Activated naive CD4-positive, alpha-beta T cell (primary cell): Measurements from ENCODE around the gene TBXAS1.

Source experiments
- DNase-seq, 4 experiments: peaks; one replicate each; lab custom pipeline; 2025; lab: John Stamatoyannopoulos, UW

TBXAS1 gene

DNA sequence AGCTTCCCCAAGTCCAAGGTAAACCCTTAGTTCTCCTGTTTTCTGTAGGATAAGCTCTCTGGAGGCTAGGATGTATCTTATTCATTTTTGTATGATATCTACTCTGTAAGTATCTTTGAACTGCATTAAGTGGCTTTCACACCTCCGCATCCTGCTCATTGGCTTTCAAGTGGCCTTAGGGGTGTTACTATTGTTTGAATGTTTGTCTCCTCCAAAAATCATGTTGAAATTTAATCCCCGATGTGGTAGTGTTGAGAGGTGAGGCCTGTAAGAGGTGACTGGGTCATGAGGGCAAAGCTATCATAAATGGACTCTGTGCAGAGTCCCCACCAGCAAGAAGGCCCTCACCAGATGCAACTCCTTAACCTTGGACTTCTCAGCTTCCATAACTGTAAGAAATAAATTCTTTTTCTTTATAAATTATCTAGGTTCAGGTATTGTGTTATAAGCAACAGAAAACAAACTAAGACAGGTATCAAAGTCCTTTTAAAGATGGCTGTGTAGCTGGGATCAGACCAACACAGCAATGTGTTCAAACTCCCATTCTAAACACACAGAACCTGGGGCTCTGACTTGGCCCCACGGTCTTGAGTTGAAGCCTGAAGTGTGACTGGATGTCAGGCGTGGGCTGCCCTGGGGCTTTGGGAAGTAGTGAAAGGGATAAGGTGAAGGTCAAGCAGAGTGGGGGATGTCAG, 25.9 kb downstream of the TBXAS1 start:
- no peak for DNase-seq

DNA sequence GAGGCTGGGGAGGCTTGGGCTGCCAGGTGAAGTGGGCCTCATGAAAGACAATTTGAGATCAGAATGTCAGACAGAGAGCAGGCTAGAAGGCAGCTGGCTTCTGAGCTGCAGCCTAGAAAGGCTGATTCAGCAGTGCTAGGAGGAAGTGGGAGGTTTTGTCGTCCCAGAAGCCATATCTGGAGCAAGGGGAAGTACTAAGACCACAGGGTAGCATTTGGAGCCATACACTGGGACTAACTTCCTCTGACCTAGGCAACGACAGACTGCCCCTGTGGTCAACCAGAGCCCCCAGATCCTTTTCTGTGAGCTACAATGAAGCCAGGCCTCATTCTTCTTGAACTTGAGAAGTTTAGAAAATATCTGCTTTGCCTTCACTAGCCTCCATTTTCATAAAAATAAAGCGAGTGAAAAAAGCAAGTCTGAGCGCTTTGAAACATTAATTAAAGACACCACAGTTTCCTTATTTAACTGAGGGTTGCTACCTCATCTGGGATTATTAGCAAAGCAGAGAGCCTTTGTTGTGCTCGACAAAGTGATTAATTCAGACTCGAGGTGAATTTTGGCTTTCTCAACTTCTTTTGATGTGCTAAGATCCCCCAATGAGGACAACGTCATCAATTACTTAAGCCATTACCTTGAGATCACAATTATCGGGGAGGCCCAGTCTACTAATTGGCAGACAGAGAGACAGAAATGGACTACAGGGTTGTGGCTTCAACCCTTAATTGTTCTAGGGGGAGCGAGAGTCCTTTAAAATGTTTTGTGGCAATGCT, 26.6 kb downstream of the TBXAS1 start:
- no peak for DNase-seq

DNA sequence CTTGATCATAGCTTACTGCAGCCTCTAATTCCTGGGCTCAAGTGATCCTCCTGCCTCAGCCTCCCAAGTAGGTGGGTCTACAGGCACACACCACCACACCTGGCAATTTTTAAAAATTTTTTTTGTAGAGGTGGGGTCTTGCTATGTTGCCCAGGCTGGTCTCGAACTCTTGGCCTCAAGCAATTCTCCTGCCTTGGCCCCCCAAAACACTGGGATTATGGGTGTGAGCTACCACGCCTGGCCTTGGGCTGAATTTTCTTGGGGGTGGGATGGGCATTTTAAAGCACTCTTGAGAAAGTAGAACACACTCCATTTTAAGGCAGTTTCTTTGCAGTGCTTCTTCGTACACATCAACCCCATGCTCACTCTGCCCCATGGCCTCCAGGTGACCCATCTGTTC, 28.7 kb downstream of the TBXAS1 start:
- no peak for DNase-seq

DNA sequence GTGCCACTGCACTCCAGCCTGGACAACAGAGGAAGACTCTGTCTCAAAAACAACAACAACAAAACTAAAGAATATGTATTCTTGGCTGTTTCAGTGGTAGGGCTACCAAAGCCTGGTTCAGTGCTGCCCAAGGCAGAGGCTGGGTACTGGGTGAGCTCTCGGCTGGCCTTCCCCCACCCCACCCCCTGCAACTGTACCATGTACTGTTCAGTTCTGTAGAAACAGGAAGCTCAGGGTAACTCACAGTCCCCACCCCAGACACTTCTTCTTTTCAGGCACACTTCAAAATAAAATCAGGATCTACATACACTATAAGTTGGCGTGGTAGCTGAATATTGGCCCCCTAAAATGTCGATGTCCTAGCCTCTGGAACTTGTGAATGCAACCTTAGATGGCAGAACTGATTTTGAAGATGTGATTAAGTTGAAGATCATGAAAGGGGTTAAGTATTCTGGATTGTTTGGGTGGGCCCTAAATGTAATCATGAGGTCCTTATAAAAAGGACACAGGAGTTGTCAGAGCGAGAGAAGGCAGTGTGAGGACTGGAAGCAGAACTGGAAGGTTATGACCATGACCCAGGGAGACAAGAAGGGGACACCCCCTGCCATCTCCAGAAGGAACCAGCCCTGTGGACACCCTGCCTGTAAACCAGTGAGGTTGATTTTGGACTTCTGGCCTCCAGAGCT, 31.2 kb downstream of the TBXAS1 start:
- DNase-seq: no peak

DNA sequence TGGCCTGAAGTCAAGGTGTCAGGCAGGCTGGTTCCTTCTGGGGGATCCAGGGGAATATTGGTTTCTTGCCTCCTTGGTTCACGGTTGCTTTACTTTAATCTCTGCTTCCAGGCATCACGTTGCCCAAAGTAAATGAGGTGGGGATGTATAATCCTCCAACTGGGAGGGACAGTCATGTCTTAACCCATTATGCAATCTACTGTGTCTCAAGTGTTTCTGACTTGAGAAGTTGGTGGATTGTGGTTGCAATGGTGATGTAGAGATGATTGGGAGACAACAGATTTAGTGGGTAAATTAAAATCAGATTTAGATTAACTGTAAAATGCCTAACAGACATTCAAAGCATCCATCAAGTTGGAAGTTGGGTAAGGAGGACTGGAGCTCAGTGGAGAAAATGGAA, 32.7 kb downstream of the TBXAS1 start:
- no peak for DNase-seq

DNA sequence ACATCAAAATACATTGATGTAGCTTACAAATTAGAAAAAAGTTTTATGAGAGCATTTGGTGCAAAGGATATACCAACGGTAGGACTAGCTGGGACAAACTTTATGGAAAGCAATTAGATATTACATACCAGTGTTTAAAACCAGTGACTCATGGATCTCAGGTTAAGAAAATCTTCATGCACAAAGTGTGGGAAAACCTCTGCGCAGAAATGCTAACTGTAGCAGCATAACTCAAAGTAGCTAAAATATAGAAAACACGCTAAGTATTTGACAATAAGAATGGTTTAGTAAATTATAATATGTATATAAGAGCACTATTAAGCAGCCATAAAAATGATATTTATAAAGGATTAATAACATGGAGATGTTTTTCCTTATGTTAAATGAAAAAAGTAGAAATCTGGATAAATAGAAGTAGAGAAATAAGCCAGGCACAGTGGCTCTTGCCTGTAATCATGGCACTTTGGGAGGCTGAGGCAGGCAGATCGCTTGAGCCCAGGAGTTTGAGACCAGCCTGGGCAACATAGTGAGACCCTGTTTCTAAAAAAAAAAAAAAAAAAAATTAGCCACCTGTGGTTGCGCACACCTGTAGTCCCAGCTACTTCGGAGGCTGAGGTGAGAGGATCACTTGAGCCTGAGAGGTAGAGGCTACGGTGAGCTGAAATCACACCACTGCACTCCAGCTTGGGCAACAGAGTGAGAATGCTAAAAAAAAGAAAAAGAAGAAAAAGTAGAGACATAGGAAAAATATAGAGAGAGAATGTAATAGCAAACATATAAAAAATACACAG, 37.2 kb downstream of the TBXAS1 start:
- DNase-seq: no peak

DNA sequence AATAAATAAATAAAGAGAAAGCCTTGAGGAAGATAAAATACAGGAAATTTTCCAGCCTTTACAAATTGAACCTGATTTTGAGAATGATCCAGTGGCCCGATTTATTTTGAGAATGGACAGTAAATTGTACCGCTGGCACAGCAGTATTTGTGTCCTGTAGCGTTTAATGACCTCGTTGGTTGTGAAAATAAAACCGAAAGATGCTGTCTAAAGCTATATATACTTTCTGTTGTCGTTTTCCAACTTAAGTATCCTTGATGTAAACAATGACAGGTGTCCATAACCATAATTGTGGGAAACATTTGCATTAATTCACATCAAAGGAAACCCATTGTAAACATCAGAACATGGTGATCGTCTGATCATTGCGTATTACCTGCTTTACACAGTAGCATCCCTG, 38.8 kb downstream of the TBXAS1 start:
- DNase-seq: no peak

DNA sequence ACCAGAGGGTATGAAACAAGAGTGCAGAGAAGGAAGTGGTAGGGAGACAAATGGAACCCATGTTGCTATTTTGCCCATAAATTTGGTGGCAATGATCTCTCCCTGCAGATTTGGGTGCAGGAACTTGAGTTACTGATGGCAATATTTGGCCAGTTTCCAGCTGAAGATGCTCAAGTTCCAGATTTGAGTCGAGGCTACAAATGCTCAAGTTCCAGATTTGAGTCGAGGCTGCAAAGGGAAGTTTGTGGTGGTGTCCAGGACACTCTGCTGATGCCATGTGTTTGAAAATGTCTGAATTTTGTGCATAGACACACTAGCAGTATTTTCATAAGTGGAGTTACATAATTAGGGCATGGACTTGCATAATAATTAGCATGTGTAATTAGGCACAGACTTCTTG, 40.8 kb downstream of the TBXAS1 start:
- DNase-seq: no peak

DNA sequence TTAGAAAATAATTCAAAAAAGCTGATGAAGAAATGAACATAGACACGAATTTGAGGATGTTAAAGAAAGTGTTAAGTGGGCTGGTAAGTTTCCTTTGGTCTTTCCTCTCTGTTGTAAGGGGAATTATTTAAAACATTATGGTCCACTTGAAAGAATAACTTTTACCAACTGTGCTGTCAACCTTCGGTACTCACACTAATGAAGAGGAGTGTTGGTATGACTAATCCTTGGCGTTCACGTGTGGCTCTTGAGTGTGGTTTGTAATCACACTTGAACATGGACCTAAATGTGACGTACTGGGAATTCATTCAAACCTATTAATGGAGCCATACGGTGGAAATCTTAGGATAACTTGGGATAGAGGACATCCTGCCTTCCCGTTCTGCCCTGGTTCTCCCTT, 41.3 kb downstream of the TBXAS1 start:
- DNase-seq: no peak

DNA sequence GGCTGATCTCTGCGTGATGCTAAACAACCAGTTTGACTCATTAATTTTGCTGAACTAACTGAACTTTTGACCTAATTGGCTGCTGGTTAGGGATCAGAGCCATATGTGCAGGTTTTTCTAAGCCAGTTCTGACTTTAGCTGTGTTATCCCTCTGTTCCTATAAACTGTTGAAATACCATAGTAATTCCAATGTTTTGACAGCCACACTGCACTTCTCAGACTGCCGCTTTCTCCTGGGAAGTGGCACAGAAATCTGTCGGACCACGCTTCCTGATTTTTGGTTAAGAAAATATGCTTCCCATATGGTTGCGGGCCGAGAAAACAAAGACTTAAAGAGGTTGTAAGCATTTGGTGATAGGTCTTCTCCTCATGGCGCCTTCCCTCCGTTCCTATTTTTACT, 42.3 kb downstream of the TBXAS1 start:
- DNase-seq: no peak

DNA sequence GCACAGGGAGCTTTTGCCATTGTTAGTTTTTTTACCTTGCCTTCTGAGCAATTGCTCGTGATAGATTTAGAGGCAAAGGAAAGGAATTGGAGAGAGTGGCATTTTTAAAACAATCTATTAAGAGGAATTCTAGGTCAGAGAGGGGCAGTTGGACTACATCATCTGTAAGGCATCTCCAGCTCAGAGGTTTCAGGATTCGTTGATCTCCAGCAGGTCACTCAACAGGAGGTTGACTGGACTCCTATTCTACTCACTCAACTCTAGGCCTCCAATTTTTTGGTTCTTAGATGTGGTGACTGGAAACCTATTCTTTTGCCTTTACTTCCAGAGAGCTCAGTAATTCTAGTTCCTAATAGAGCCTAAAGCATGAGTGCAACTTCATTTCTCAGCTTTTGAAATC, 42.8 kb downstream of the TBXAS1 start:
- no peak for DNase-seq

DNA sequence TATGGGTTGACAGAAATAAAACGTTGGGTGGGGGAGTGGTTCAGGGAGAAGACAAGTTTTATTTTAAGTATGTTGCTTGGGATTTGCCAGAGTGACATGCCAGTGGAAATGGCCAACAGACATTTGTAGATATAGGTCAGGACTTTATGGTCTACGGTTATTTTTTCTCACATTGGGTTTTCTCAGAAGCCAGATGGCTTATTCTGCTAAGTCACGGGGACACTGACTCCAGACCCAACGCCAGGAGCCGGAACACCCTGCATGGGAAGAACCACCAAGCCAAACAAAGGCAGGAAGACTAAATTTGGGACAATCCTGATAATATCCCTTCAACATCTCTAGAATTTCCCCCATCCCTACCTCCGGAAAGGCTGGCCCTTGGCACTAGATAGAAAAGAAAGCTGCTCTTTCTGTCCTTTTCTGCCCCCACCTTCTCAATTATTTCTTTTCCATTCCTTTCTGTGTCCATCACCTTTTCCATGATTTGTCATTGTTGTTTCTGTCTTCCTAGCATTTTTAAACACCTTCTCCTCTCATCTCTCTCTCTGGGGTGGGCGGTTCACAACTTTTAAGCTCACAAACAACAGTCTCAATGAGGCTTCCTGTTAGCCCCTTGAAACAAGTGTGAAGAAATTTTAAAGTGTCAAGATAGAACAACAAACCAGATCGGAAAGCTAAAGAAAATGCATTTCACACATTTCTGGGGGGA, 44.7 kb downstream of the TBXAS1 start:
- DNase-seq: no peak

DNA sequence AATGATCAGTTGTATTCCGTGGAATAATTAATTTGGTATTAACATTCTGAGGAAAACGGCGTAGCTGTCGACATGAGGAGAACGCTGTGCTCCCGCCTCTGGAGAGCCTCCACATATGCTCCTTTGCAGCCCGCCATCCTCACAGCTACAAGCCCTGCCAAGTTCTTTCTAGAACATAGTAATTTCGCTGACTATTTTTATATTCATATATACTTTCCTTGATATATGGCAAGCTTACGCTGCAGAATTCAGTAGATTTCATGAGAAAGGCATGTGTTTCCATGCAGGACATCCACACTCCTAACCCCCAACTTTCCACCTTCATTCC, 45.2 kb downstream of the TBXAS1 start:
- no peak for DNase-seq

DNA sequence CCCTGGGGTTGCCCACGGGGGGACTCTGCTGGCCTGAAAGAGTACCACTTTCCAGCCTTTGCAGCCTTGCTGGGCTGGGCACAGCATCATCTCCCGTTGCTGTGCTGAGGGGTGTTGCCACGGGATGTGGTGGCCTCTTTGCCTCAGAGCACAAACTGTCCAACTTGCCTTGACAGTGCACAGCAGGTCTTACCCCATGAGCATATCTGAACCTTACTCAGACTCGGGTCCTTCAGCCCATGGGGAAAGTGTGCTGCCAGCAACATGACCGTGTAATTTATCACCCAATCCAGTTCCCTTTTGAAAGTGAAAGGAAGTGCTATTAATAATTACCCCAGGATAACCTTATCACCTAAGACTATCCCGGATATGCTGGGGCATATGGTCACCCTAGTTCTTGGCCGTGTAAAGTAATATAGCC, 46.8 kb downstream of the TBXAS1 start:
- no peak for DNase-seq

DNA sequence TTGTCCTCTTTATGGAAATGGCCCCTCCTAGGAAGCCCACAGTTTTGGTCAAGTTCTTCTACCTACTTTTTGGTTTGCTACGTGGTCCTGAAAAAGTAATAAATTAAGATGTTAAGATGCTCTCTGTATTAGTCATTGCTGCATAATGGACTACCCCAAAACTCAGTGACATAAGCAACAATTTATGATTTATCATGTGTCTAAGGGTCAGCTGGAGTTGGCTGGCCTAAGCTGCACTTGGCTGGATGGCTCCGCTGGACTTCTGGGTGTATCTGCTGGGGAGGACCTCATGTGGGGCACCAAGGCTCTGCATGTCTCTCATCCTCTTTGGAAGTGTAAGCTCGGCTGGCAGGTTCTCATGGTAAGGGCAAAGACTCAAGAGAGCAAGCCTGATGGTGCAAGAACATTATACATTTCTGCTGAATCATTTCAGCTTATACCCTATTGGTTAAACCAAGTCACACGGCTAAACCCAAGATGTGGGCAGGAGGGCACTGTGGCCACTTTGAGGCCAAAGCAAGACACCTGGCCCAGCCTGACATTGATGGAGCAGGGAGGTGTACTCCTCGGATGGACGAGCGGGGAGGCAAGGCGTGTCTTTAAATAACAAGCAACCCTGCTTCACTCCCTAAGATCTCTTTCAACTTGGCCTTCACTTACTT, 47.7 kb downstream of the TBXAS1 start:
- no peak for DNase-seq

DNA sequence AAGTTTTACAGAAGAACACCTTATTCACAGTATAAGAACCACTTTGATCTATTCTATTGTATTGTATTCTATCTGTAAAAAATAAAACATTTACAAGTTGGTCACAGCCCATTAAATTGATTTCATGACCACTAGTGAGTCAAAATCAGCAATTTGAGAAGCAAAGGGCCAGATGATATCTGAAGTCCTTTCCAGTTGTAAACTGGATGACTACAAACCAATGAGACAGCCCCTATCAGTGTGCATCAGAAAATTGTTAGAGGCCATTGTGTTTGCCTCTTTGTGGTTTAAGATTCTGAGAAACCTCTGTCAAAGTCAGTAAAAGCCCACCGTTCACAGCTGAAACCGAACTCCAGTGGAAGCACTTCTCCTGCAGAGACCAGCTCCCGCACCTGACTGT, 54.8 kb downstream of the TBXAS1 start:
- DNase-seq: no peak

DNA sequence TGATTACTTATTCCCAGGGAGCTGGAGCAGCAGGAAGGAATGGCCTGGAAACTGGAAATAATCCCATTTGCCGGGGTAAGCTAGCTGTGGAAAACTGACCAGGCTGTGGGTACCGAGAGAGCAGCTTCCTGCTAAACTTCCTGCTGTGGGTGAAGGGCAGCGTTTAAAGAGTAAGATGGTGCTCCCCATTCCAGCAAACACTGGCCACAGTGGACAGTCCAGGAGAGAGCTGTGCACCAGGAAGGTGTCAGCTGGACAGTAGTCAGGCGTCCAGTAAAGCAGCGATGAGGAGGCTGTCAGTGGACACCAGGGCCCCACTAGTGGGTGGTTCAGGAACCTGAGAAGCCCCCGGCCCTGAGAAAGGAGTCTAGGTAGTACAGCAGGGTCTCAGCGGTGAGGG, 55.4 kb downstream of the TBXAS1 start:
- DNase-seq: no peak

DNA sequence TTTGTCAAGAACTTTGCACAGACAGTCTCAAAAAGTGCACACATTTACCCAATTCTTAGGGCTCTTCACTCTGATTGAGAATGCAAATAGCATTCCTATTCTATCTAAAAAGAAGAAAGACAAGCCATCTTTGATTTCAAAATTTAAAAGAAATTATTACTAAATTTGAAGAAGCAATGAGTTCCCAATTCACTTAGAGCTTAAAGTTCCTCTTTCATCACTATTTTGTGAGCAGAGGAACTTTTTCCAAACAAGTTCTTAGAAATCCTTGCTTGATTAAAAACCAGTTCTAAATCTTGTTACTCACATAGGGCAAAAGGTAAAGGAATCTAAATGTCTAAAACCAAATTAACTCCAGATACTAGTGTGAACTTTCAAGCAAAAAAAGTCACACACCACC, 56.4 kb downstream of the TBXAS1 start:
- no peak for DNase-seq

DNA sequence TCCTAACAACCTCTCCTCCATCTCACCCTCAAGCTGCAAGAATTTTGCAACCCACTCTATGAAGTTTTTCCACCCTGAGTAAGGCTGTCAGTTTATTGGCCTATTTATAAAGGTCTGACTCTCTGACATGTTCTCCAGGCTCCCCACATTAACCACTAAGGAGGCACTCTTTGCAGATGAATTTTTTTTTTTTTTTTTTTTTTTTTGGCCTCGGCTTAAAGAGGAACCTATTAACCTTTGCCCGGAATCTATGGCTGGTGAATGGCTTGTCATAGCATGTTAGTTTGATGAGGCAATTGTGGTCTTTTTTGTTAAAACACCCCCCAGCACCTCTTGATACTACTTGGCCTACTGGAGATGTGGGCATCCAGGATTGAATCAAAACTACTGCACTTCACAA, 57.1 kb downstream of the TBXAS1 start:
- DNase-seq: no peak

DNA sequence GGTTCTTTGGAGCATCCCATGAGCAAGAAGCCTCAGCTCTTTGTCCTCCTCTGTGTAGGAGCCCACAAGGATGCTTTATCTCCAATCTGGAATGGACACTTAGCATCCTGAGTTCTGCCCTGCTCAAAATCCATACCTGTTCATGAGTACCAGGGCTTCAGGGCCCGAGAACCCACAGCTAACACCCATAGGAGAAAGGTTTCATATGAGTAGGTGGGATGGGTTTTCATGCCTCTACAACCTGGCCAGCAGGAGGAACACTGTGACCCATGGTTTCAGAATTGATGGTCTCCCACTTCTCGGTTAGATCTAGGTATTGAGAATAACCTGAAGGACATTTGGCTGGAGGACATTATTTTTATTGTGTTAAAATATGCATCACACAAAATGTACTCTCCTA, 57.8 kb downstream of the TBXAS1 start:
- no peak for DNase-seq

DNA sequence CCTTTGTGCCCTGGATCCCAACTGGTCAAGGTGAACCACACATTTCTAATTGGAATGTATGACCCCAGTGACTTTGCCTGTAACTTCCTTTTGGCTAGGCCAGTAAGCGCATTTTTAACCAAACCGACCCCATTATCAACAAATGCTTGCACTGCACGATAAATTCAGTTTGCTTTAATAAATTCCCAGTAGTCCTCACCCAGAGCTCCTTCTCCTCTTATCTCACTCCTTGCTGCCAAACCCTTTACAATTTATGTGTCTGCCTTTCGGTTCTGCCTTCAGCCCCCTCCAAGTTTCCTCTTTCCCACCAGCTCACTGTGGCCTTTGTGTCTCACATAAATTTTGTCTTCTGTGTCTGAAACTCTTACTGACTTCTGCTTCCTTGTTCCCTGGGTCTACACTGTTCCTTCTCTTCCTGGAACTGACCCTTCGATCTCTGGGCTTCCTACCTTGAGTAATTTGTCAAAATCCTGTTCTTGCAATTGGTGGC, 59.0 kb downstream of the TBXAS1 start:
- no peak for DNase-seq
